ENCODE measurements around the gene DIPK1A. TPM values are rescaled to one million over a fixed set of nuclear protein-coding genes. Genes with fewer than 3 reads are reported as not detected.
"Not testable (repeated sequence)": the region's sequence is repeated elsewhere in the genome, so short reads cannot be mapped to it uniquely, and the experiment has no call there.

The DIPK1A gene
- total RNA-seq, 1 donor from 2014 or later, result 7.2 TPM

DNA sequence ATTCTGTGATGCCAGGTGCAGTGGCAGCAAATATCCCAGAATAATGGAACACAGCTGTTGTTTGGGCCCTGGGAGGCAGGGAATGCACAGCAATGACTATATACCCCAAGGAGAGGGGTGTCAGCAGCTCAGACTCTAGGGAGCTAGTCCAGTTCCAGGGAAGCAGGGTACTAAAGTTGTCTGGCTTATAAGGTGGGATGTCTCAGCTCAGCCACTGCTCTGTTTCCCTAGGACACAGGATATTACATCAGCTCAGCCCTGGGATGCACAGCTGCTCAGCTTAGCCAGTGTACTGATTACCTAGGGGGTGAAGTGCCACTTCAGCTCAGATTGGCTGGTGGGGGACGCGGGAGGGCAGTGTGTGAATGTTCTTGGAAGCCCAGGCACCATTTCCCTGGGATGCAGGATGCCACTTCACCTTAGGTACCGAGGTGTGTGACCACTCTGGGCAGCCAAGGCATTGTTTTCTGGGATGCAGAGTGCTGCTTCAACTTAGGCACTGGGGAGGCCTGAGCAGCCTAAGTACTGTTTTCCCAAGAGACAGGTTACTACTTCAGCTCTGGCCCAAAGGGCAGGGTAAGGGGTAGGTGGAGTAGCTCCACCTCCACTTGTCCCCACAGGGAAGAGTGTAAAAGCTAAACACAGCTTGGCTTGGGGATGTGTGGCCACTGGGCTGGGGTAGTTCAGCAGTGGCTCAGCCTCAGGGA, 59.4 kb downstream of the DIPK1A start:
- DNase-seq, result no peak
- H3K9me3 Mint-ChIP-seq (ENCODE audit: unreplicated experiment), result peaks cover 7% of the 10 kb centered on the region
- no peak overlapping the region for H3K27ac Mint-ChIP-seq (ENCODE audit: unreplicated experiment)
- no peaks in the 10 kb centered on the region for H3K4me1 Mint-ChIP-seq (ENCODE audit: low read depth, unreplicated experiment)
- H3K4me3 Mint-ChIP-seq (ENCODE audit: unreplicated experiment), result no peak overlapping the region
- TF ChIP-seq, protein P1, sequence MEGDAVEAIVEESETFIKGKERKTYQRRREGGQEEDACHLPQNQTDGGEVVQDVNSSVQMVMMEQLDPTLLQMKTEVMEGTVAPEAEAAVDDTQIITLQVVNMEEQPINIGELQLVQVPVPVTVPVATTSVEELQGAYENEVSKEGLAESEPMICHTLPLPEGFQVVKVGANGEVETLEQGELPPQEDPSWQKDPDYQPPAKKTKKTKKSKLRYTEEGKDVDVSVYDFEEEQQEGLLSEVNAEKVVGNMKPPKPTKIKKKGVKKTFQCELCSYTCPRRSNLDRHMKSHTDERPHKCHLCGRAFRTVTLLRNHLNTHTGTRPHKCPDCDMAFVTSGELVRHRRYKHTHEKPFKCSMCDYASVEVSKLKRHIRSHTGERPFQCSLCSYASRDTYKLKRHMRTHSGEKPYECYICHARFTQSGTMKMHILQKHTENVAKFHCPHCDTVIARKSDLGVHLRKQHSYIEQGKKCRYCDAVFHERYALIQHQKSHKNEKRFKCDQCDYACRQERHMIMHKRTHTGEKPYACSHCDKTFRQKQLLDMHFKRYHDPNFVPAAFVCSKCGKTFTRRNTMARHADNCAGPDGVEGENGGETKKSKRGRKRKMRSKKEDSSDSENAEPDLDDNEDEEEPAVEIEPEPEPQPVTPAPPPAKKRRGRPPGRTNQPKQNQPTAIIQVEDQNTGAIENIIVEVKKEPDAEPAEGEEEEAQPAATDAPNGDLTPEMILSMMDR (IDR thresholded peaks at IDR 0.05; ENCODE audit: partially characterized antibody, unreplicated experiment), result no peak
- peaks cover 3% of the 10 kb centered on the region for H3K27me3 Mint-ChIP-seq (ENCODE audit: unreplicated experiment)
- H3K36me3 Mint-ChIP-seq (ENCODE audit: unreplicated experiment), result peaks cover 30% of the 10 kb centered on the region

DNA sequence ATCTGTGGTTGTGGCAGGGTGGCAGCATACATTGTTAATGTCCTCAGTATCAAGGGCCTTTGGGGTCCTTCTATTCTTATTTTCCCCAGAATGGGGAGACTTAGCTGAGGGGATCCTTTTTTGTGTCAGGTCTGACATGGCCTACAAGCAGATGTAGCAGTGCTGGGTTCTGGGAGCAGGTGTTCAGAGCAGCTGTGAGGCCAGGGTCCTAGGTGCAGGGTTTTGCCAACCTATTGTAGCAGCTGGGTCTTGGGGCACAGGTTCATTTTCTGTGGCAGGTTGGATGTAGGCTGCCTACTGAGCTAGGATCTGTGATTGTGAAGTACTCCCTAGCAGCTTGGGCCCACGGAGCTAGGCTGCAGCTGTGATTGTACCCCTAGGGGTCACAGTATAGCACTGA, 60.1 kb downstream of the DIPK1A start:
- DNase-seq, result no peak
- no peak overlapping the region for H3K4me3 Mint-ChIP-seq (ENCODE audit: unreplicated experiment)
- TF ChIP-seq, protein P1 (IDR thresholded peaks at IDR 0.05; ENCODE audit: partially characterized antibody, unreplicated experiment), result no peak
- peaks cover 7% of the 10 kb centered on the region for H3K9me3 Mint-ChIP-seq (ENCODE audit: unreplicated experiment)
- H3K4me1 Mint-ChIP-seq (ENCODE audit: low read depth, unreplicated experiment), result no peaks in the 10 kb centered on the region
- H3K36me3 Mint-ChIP-seq (ENCODE audit: unreplicated experiment), result peaks cover 30% of the 10 kb centered on the region
- no peak overlapping the region for H3K27ac Mint-ChIP-seq (ENCODE audit: unreplicated experiment)
- peaks cover 3% of the 10 kb centered on the region for H3K27me3 Mint-ChIP-seq (ENCODE audit: unreplicated experiment)

DNA sequence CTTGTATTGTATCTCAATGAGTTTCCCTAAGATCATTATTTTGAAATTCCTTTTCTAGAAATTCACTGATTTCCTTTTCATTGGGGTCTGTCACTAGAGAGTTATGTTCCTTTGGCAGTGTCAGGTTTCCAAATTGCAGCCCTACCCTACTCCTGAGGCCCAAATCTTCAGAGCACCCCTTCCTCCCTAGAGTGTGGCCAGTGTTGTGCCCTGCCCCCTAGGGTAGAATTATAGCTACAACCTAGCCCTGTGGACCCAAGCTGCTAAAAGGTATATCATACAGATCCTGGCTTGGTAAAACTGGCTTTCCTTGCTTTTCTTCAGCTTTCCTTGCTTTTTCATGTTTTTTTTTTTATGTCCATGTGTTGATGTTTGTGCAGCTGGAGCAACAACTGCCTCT, 60.7 kb downstream of the DIPK1A start:
- Mint-ChIP-seq H3K27ac (ENCODE audit: unreplicated experiment) (no peak overlapping the region), H3K9me3 (ENCODE audit: unreplicated experiment) (peaks cover 7% of the 10 kb centered on the region), H3K4me3 (ENCODE audit: unreplicated experiment) (no peak overlapping the region), H3K27me3 (ENCODE audit: unreplicated experiment) (peaks cover 2% of the 10 kb centered on the region), H3K36me3 (ENCODE audit: unreplicated experiment) (peaks cover 29% of the 10 kb centered on the region), H3K4me1 (ENCODE audit: low read depth, unreplicated experiment) (no peaks in the 10 kb centered on the region)
- TF ChIP-seq, protein P1 (IDR thresholded peaks at IDR 0.05; ENCODE audit: partially characterized antibody, unreplicated experiment), result no peak
- no peak for DNase-seq

DNA sequence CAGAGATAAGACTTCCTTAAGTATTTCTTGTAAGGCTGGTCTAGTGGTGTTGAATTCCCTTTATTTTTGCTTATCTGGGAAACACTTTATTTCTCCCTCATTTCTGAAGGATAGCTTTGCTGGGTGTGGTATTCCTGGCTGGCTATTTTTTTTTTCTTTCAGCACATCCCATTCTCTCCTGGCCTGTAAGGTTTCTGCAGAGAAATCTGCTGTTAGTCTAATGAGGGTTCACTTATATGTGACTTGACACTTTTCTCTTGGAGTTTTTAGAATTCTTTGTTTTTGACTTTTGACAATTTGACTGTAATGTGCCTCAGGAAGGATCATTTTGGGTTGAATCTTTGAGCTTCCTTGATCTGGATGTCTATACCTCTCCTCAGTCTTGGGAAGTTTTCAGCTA, 61.5 kb downstream of the DIPK1A start:
- Mint-ChIP-seq H3K4me1 (ENCODE audit: low read depth, unreplicated experiment) (no peaks in the 10 kb centered on the region), H3K36me3 (ENCODE audit: unreplicated experiment) (peaks cover 24% of the 10 kb centered on the region), H3K4me3 (ENCODE audit: unreplicated experiment) (no peak overlapping the region), H3K9me3 (ENCODE audit: unreplicated experiment) (peaks cover 7% of the 10 kb centered on the region), H3K27me3 (ENCODE audit: unreplicated experiment) (no peaks in the 10 kb centered on the region), H3K27ac (ENCODE audit: unreplicated experiment) (no peak overlapping the region)
- DNase-seq, result no peak
- TF ChIP-seq, protein P1 (IDR thresholded peaks at IDR 0.05; ENCODE audit: partially characterized antibody, unreplicated experiment), result no peak

DNA sequence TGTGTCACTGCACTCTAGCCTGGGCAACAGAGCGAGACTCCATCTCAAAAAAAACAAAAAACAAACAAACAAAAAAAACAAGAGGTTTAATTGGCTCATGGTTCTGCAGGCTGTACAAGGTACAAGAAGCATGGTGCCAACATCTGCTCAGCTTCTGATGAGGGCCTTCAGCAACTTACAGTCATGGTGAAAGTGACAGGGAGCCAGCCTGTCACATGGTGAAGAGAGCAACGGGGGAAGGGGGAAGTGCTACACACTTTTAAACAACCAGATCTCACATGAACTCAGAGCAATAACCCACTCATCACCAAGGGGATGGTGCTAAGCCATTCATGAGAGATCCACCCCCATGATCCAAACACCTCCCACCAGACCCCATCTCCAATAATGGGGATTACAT, 63.2 kb downstream of the DIPK1A start:
- H3K27me3 Mint-ChIP-seq (ENCODE audit: unreplicated experiment); H3K9me3 Mint-ChIP-seq (ENCODE audit: unreplicated experiment); H3K27ac Mint-ChIP-seq (ENCODE audit: unreplicated experiment); H3K4me3 Mint-ChIP-seq (ENCODE audit: unreplicated experiment); H3K4me1 Mint-ChIP-seq (ENCODE audit: low read depth, unreplicated experiment); DNase-seq: not testable (repeated sequence)
- H3K36me3 Mint-ChIP-seq (ENCODE audit: unreplicated experiment), result peaks cover 24% of the 10 kb centered on the region
